22Rv1 (cell line): Measurements from ENCODE around the gene CFAP45.
A peak's percentile ranks its signal among the peaks of the same experiment; 100 is the strongest.

ENCODE experiments used
- CTCF ChIP-seq: fragments of 450-650 bp; IDR thresholded peaks from 2 replicates; pipeline ENCODE4 v1.5.1; 2017; ENCODE audit warnings: mild to moderate bottlenecking
- ZFX ChIP-seq: fragments of 450-650 bp; IDR thresholded peaks from 2 replicates; pipeline ENCODE4 v1.6.1; 2017; ENCODE audit warnings: antibody characterized with exemption, borderline replicate concordance

- TF ChIP-seq CTCF (peak; percentile 15; the same call in 1 of the 2 replicates), ZFX (no peak)
Observed at GRCh38 chr1:159892944-159893343, 7.0 kb downstream of the CFAP45 start.
